Measurements from ENCODE around the gene ZER1.
"Not testable (repeated sequence)": the region's sequence is repeated elsewhere in the genome, so short reads cannot be mapped to it uniquely, and the experiment has no call there.

Gene ZER1

DNA sequence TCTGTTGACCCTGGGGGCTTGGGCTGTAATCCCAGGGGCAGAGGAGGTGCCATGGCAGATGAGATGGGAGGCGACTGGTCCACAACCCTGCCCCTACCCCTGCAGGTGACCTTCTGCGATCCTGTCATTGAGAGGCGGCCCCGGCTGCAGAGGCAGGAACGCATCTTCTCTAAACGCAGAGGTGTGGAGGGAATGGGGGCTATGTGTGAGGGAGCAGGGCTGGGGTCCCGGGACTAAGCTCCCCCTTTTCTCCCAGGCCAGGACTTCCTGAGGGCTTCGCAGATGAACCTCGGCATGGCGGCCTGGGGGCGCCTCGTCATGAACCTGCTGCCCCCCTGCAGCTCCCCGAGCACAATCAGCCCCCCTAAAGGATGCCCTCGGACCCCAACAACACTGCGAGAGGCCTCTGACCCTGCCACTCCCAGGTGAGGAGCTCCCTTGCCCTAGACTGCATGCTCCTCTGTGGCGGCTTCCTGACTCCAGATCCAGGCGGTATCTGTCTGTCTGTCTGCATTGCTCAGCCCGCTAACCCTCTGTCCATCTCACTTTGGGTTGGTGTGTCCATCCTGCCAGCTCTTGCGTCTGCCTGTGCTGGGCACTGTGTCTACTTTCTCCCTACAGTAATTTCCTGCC, 57.7 kb downstream of the ZER1 start:
- no peak for DNase-seq

DNA sequence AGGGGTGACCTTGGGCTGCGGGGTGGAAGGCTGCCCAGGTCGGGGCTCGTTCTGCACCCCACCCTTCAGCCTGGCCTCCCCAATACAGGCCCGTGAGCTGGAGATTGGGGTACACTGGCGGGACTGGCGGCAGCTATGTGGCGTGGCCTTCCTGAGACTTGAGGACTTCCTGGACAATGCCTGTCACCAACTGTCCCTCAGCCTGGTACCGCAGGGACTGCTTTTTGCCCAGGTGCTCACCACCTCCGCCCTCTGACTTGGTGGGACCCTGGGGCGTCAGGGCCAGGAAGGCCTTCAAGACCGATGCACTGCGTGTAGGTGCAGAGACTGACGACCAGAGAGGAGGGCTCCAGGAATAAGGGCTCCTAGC, 58.3 kb downstream of the ZER1 start:
- DNase-seq: no peak

DNA sequence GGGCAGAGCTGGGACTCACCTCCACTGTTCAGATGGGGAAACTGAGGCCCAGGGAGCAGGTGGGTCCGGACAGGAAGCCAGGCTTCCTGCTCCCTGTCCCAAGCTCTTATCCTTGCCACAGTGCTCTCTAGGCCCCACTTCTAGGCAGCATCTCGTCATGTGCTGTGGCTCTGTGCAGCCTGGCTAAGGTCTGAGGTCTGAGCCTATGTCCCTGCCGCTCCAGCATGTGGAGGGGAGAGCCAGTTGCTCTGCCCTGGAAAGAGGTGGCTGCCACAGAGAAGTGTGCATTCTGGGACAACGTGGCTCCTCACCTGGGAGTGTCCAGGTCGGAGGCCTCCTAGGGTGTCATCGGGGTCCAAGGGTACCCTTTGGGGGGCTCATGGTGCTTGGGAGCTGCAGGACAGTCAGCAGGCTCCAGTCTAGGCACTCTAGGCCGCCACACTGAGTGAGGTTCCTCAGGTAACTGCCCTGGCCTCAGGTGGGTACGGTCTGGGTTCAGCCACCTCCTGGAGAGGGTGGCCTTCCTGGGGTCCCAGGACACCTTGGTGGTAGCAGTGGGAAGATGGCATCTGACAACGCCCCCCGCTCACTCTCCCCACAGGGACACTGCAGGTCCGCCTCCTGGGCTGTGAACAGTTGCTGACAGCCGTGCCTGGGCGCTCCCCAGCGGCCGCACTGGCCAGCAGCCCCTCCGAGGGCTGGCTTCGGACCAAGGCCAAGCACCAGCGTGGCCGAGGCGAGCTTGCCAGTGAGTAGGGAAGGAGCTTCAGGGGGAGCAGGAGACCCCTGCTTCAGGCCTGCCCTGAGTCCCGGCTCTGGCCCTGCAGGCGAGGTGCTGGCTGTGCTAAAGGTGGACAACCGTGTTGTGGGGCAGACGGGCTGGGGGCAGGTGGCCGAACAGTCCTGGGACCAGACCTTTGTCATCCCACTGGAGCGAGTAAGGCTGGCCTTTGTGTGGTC, 59.0 kb downstream of the ZER1 start:
- no peak for DNase-seq

DNA sequence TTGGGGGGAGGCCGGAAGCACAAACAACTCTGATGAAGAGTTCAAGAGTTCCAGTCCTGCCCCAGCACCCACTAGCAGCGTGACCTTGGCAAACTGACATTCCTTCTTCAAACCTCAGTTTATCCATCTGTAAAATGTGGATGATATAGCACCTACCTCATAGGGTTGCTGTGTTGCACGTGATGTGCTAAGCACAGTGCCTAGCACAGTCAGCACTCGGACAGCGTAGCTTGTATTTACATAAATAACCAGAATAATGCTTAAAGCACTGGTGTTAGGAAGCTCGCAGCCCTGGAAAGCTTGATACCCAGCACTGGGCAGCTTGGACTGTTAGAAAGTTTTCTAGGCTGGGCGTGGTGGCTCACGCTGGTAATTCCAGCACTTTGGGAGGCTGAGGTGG, 64.3 kb downstream of the ZER1 start:
- no peak for DNase-seq

DNA sequence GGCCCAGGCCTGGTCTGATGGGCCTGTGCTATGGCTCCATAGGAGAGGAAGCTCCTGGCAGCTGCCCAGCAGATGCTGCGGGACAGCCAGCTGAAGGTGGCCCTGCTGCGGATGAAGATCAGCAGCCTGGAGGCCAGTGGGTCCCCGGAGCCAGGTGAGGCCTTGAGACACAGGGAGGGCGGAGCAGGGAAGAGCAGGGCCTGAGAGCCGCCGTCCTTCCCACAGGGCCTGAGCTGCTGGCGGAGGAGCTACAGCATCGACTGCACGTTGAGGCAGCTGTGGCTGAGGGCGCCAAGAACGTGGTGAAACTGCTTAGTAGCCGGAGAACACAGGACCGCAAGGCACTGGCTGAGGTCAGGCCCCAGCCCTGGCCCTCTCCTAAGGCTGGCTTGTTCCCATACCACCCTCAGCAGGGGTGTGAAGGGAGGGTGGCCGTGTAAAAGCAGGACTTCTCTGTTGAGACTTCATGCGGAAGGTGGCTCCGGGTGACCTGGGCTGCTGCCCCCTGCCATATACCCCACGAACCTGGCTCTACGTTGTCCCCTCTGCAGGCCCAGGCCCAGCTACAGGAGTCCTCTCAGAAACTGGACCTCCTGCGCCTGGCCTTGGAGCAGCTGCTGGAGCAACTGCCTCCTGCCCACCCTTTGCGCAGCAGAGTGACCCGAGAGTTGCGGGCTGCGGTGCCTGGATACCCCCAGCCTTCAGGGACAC, 64.9 kb downstream of the ZER1 start:
- DNase-seq: no peak

DNA sequence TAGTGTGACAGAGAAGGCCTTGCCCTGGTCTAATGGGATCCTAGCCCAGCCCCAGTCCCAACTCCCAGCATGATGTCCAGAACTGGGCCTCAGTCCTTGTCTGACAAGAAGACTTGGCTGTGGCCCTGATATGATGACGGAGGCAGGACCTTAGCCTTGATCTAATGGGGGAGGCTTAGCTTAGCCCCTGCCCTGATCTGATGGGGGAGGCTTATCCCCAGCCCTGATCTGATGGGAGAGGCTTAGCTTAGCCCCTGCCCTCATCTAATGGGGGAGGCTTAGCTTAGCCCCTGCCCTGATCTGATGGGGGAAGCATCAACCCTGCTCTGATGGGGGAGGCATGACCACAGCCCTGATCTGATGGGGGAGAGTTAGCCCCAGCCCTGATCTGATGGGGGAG, 65.7 kb downstream of the ZER1 start:
- DNase-seq: no peak

DNA sequence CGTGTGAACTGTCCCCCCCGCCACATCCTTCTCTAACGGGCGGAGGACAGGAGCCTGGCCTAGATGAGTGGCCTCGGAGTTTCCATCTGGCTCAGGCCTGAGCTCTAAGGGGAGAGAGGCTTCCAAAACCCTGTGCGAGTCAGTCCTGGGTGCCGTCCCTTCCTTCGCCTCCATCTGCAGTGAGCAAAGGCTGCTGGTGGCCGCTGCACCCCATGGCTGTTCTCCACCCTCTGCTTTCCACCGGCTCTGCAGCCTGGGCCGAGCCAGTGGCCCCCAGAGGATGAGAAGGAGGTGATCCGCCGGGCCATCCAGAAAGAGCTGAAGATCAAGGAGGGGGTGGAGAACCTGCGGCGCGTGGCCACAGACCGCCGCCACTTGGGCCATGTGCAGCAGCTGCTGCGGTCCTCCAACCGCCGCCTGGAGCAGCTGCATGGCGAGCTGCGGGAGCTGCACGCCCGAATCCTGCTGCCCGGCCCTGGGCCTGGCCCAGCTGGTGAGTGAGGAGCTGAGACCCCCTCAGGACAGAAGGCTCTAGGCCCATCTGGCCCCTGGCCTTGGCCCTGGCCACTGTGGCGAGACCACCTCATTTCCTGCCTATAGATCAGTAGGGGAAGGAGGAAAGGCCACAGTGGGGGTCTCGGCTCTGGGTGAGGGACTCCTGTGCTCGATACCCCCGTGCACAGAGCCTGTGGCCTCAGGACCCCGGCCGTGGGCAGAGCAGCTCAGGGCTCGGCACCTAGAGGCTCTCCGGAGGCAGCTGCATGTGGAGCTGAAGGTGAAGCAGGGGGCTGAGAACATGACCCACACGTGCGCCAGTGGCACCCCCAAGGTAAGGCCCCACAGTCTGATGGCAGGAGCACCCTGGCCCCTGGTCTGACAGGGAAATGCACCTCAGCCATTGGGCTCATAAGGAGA, 66.4 kb downstream of the ZER1 start:
- DNase-seq: no peak

DNA sequence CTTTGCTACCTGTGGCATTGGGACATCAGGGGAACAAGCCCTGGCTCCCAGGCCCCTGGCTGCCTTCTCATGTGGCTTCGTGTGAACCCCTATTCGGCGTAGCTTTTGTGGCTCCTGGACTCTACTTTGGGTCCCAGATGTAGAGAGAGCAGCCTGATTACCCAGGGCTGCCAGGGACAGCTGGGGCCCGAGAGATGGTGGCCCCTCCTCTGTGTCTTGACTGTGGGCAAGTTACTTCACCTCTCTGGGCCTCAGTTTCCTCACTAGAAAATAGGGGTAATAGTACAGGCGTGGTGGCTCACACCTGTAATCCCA, 67.4 kb downstream of the ZER1 start:
- DNase-seq: no peak

DNA sequence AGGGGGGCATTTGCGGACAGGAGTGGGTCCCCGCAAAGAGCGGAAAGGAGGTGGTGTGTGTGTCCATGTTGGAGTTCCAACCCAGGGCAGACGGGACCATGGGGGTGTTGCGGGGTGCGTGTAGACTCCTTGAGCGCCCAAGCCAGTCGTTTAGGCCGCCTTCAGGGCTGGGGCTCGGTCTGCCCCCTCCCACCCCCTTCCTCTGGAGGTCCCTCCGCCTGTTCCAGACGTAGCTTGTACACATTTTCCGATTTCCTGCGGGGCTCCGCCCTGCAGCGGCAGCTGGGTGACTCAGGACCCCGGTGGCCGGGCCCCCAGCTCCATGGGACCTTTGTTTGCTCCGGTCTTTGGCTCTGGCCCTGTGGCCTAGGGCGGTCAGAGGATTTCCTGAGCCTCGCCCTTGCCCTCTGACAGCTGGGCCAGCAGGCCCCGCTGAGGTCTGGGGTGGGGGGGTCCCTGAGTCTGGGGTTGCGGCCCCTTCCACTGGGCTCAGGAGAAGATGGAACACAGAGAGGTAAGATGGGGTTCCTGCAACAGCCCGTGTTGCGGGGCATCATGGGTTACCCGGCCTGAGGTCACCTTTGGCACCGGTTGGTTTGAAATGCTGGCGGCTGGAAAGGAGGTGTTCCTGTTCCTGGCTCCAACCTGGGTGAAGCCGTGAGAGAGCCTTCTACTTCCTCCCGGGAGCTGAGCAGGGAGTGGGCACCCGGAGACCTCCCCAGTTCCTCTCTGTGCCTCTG, 67.9 kb downstream of the ZER1 start:
- no peak for DNase-seq

DNA sequence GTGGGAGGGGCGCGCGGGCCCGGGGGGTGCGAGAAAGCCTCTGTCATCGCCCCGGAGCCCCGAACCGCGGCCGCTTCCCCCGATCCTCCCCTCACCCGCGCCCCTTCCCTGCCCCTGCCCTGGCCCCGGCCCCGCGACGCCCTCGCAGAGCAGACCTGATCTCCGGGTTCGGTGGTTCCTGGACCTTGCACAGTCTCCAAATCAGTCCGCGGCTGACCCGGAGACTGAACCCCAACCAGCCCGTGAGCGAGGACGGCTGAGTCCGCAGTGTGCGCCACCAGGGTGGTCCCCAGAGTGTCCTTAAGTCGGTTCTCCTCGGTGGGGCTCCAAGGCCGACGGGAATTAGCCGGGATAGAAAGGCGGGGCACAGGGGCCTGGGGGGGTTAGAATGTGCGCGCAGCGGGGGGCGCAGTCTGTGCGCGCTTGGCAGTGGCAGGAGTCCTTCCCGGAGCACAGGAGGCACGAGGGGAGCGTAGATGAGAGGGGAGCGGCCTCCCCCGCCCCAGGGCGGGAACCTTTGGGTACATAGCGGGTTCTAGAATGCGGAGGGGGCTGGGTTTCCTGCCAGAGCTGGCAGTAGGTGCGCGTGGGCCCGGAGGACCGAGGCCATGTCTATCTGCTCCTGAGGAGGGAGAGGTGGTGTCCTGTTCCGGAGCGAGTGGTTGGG, 68.6 kb downstream of the ZER1 start:
- peak in 1 of 2 experiments; percentile 17 for DNase-seq

DNA sequence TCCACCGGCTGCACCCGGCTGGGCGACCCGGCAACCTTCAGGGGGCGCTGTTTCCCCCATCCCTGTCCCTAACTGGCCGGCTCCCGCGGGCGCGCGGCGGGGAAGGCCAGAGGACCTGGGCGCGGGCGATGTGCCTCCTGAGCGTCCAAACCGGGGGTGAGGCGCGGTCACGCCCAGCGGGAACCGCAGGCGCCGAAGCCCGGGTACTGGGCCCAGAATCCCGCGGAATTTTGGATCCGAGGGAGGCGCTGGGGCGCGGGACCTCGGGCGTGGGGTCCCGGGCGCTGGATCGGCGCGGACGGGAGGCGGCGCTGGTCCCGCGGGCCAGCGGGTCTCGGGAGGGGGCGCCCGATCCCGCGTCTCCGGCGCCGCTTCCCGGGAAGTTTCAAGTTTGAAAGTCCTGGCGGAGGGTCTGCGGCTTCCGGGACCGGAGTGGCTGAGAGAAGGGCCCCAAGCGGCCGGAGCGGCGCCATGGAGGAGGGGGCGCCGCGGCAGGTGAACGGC, 69.2 kb downstream of the ZER1 start, which contains the start of gene PKN3:
TSS of gene PKN3 (plus strand) at position 59 of the 504 bp plus-strand sequence. CDS start at position 472, 413 bp downstream.
- DNase-seq: peak; percentile 80

DNA sequence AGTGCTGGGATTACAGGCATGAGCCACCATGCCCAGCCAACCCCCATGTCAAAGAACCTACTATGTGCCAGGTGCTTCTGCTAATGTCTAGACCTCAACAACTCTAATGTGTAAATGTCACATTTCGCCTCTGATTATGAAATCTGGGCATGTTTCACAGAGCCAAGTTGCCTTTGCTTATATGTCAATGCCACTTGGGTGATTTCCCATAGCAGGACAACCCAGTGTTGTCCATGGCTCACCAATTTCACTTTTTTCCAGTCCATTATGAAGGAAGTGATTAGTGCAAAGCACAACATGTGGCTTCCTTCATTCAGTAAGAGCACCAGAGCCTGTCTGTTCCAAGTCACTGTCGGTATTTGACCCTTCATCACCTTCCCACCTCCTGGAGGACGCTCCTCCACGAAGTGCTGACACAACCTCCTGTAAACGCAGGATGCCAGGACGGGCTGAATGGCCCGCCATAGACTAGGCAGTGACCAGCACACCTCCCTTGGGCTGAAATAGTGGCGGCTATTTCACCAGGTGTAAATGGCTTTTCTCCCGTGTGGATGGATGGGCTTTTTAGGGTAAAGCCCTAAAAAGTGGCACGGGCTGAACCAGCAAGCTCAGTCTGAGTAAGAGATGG, 70.4 kb downstream of the ZER1 start:
- DNase-seq: no peak

DNA sequence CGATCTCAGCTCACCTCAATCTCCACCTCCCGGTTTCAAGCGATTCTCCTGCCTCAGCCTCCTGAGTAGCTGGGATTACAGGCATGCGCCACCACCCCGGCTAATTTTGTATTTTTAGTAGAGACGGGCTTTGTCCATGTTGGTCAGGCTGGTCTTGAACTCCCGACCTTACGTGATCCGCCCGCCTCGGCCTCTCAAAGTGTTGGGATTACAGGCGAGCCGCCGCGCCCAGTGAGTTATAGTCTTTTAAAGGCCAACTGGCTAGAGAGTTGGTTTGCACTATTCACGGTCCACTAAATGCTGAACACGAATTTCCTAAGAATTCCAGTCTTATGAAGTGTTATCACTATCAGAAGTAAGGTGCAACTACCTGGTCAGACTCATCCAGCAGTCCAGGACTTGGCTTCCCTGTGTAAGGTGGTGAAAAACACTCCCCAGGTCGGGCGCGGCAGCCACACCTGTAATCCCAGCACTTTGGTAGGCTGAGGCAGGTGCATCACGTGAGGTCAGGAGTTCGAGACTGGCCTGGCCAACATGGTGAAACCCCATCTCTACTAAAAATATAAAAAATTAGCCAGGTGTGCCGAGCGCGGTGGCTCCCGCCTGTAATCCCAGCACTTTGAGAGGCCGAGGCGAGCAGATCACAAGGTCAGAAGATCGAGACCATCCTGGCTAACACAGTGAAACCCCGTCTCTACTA, 72.5 kb downstream of the ZER1 start:
- DNase-seq: not testable (repeated sequence)

DNA sequence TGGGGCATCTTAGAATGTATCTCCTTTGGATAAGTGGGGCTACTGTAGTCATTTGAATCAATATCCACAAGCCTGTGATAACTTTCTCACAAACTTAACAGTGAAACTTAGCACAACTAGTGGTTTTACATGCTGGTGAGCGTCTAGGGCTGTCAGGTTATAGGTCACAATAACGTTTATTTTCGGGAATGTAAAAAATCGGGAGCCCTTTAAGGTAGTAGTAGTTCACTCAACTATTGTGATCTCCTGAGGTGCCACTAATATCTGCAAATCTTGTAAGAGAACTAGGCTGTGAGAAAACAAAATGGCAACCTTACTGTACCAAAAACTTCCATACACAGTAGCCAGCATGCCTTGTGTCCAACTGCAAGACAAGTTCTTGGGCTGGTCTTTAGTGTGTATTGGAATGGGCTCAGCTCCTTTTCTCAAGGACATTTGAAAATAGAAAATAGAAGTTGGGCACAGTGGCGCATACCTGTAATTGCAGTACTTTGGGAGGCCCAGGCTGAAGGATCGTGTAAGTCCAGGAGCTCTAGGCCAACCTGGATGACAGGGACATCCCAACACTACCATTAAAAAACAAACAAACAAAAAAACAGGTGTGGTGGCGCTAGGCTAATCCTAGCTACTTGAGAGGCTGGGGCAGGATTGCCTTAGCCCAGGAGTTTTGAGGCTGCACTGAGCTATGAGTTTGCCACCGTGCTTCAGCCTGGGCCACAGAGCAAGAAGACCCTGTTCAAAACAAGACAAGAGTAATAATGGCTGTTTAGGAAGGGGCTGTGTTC, 74.6 kb downstream of the ZER1 start:
- DNase-seq: no peak

DNA sequence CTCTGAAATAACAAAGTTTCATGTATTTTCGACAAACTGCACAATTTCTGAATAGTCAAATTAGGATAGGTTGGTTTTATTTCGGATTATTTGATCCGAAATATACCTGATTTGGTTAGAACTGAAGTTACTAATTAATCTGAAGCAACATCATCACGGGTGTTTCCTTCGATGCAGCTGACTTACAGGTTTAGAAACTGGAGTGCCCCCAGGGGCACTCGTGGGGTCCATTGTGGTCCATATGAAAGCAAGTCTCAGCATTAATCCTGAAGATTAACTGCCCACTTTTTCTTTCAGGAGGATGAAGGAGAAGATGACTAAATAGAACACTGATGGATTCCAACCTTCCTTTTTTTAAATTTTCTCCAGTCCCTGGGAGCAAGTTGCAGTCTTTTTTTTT, 77.4 kb downstream of the ZER1 start:
- DNase-seq: no peak

DNA sequence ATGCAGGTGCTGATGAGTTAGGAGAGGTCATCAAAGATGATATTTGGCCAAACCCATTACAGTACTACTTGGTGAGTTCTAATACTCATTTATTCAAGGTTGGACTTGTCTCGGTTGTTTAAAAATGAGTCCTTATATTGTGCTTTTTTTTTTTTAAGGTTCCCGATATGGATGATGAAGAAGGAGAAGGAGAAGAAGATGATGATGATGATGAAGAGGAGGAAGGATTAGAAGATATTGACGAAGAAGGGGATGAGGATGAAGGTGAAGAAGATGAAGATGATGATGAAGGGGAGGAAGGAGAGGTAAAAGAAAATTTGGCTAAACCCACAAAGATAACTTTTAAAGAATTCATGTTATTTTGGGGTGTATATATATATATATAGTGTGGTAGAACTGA, 78.0 kb downstream of the ZER1 start:
- not testable (repeated sequence) for DNase-seq

DNA sequence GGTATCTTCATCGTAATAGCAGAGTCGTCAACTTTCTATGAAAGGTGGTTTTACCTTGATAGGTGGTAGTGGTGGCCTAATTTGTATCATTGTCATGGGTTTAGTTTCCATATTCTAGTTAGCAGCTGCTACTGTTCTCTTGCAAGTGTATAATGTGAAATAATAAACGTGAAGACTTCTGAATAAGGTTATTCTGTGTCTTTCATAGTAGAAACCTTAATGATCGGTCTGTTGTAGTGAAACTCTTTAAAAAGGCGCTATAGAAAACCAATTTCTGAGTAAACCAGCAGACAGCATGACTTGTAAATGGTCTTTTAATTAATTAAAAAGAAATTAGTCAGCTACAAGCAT, 81.1 kb downstream of the ZER1 start:
- DNase-seq: no peak

DNA sequence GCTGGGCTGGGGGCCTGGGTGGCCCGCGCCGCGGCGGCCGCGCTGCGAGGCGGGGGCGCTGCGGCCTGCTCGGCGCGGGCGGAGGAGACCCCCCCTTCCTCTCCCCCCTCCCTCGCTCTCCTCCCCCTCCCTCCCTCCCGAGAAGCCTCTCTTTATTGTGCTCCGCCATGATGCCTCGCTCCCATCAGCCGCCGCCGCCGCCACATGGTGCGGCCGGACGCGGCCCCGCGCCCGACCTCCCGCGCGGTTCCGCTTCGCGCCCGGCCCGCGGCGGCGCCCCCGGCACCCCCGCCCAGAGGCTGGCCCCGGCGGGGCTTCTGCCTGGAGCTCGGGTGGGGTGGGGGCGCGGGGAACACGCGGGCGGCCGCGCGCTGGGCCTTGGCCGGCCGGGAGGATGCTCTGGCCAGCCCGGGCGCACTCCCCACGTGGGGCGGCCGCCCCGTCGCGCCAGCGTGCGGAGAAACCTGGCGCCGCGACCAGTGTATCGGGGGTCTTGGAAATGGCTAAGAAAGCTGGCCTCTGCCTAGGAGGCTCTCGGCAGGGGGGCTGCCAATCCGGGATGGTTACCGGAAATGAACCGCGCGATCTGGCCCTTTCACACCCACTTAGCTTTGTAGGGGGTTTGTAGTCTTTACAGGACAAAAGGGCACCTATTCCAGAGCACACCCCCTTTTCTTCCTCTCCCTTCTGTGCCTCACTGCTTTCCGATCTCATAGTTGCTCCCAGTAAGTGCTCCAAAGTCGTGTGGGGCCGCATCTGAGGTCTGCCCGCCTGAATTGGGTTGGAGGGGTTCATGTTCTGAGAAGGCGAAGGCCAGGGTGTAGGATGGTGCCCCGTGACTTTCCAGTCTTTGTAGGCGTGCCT, 81.7 kb downstream of the ZER1 start:
- peak; percentile 52 to 60 for DNase-seq
